Activated naive CD8-positive, alpha-beta T cell (primary cell): ENCODE data around the gene ADAMTS17.

Experiments used
- H3K27ac Mint-ChIP-seq: one replicate; pipeline ENCODE4 v1.8.0; 2021; ENCODE audit warnings: mixed read lengths
- H3K27me3 Mint-ChIP-seq: one replicate; pipeline ENCODE4 v1.8.0; 2021; ENCODE audit warnings: mixed read lengths
- H3K36me3 Mint-ChIP-seq: one replicate; pipeline ENCODE4 v1.8.0; 2021; ENCODE audit warnings: mixed read lengths
- H3K4me1 Mint-ChIP-seq: one replicate; pipeline ENCODE4 v1.8.0; 2021; ENCODE audit warnings: low read depth, mixed read lengths
- H3K4me3 Mint-ChIP-seq: one replicate; pipeline ENCODE4 v1.8.0; 2021; ENCODE audit warnings: mild to moderate bottlenecking, mixed read lengths
- H3K9me3 Mint-ChIP-seq: one replicate; pipeline ENCODE4 v1.8.0; 2021; ENCODE audit warnings: low read depth, mixed read lengths

The ADAMTS17 gene

GRCh38 chr15:100191161-100191560, 150.6 kb downstream of the ADAMTS17 start:
- Mint-ChIP-seq H3K27me3 (no peaks in the 10 kb centered on the region), H3K4me3 (no peak overlapping the region), H3K27ac (no peak overlapping the region), H3K9me3 (no peaks in the 10 kb centered on the region), H3K36me3 (no peaks in the 10 kb centered on the region), H3K4me1 (no peaks in the 10 kb centered on the region)

GRCh38 chr15:100190675-100191074, 151.1 kb downstream of the ADAMTS17 start:
- no peak overlapping the region for H3K27ac Mint-ChIP-seq
- no peak overlapping the region for H3K4me3 Mint-ChIP-seq
- no peaks in the 10 kb centered on the region for H3K4me1 Mint-ChIP-seq
- H3K36me3 Mint-ChIP-seq, result no peaks in the 10 kb centered on the region
- H3K9me3 Mint-ChIP-seq, result no peaks in the 10 kb centered on the region
- H3K27me3 Mint-ChIP-seq, result no peaks in the 10 kb centered on the region

- Mint-ChIP-seq H3K27me3 (no peaks in the 10 kb centered on the region), H3K27ac (no peak overlapping the region), H3K36me3 (no peaks in the 10 kb centered on the region), H3K9me3 (no peaks in the 10 kb centered on the region), H3K4me1 (no peaks in the 10 kb centered on the region), H3K4me3 (no peak overlapping the region)
These were observed 151.9 kb downstream of the ADAMTS17 start for GRCh38 chr15:100189849-100190248.

- H3K4me3 Mint-ChIP-seq, result no peak overlapping the region
- H3K9me3 Mint-ChIP-seq, result no peaks in the 10 kb centered on the region
- H3K27ac Mint-ChIP-seq, result no peak overlapping the region
- no peaks in the 10 kb centered on the region for H3K27me3 Mint-ChIP-seq
- no peaks in the 10 kb centered on the region for H3K4me1 Mint-ChIP-seq
- H3K36me3 Mint-ChIP-seq, result no peaks in the 10 kb centered on the region
These were observed 152.5 kb downstream of the ADAMTS17 start for GRCh38 chr15:100189319-100189718.

GRCh38 chr15:100187677-100188076, 154.1 kb downstream of the ADAMTS17 start:
- Mint-ChIP-seq H3K9me3 (no peaks in the 10 kb centered on the region), H3K27me3 (no peaks in the 10 kb centered on the region), H3K4me3 (no peak overlapping the region), H3K4me1 (no peaks in the 10 kb centered on the region), H3K36me3 (no peaks in the 10 kb centered on the region), H3K27ac (no peak overlapping the region)

- no peak overlapping the region for H3K27ac Mint-ChIP-seq
- no peaks in the 10 kb centered on the region for H3K36me3 Mint-ChIP-seq
- H3K4me3 Mint-ChIP-seq, result no peak overlapping the region
- H3K9me3 Mint-ChIP-seq, result no peaks in the 10 kb centered on the region
- no peaks in the 10 kb centered on the region for H3K27me3 Mint-ChIP-seq
- H3K4me1 Mint-ChIP-seq, result no peaks in the 10 kb centered on the region
These were observed 154.8 kb downstream of the ADAMTS17 start for GRCh38 chr15:100186960-100187359.

GRCh38 chr15:100186366-100186765, 155.4 kb downstream of the ADAMTS17 start:
- H3K27me3 Mint-ChIP-seq, result no peaks in the 10 kb centered on the region
- H3K27ac Mint-ChIP-seq, result no peak overlapping the region
- H3K9me3 Mint-ChIP-seq, result no peaks in the 10 kb centered on the region
- H3K4me1 Mint-ChIP-seq, result no peaks in the 10 kb centered on the region
- no peak overlapping the region for H3K4me3 Mint-ChIP-seq
- H3K36me3 Mint-ChIP-seq, result no peaks in the 10 kb centered on the region

GRCh38 chr15:100183921-100184495, 157.8 kb downstream of the ADAMTS17 start:
- Mint-ChIP-seq H3K9me3 (peaks cover 4% of the 10 kb centered on the region), H3K4me1 (no peaks in the 10 kb centered on the region), H3K4me3 (no peak overlapping the region), H3K27me3 (no peaks in the 10 kb centered on the region), H3K27ac (no peak overlapping the region), H3K36me3 (no peaks in the 10 kb centered on the region)

GRCh38 chr15:100180921-100181320, 160.9 kb downstream of the ADAMTS17 start:
- H3K27me3 Mint-ChIP-seq, result no peaks in the 10 kb centered on the region
- H3K4me3 Mint-ChIP-seq, result no peak overlapping the region

GRCh38 chr15:100175406-100176114, 166.2 kb downstream of the ADAMTS17 start:
- H3K4me1 Mint-ChIP-seq, result no peaks in the 10 kb centered on the region
- H3K9me3 Mint-ChIP-seq, result peaks cover 17% of the 10 kb centered on the region
- no peaks in the 10 kb centered on the region for H3K27me3 Mint-ChIP-seq
- H3K27ac Mint-ChIP-seq, result no peak overlapping the region
- H3K4me3 Mint-ChIP-seq, result no peak overlapping the region
- H3K36me3 Mint-ChIP-seq, result peaks cover 5% of the 10 kb centered on the region

More at GRCh38 chr15:100180921-100181320, 160.9 kb downstream of the ADAMTS17 start:
- Mint-ChIP-seq H3K9me3 (peaks cover 17% of the 10 kb centered on the region), H3K27ac (no peak overlapping the region), H3K36me3 (peaks cover 2% of the 10 kb centered on the region), H3K4me1 (no peaks in the 10 kb centered on the region)

- no peak overlapping the region for H3K4me3 Mint-ChIP-seq
- peaks cover 3% of the 10 kb centered on the region for H3K4me1 Mint-ChIP-seq
- peaks cover 5% of the 10 kb centered on the region for H3K36me3 Mint-ChIP-seq
- no peak overlapping the region for H3K27ac Mint-ChIP-seq
- H3K27me3 Mint-ChIP-seq, result no peaks in the 10 kb centered on the region
- H3K9me3 Mint-ChIP-seq, result peaks cover 17% of the 10 kb centered on the region
These were observed 166.9 kb downstream of the ADAMTS17 start for GRCh38 chr15:100174904-100175275.

GRCh38 chr15:100174159-100174903, 167.4 kb downstream of the ADAMTS17 start:
- H3K27me3 Mint-ChIP-seq, result no peaks in the 10 kb centered on the region
- peaks cover 3% of the 10 kb centered on the region for H3K4me1 Mint-ChIP-seq
- H3K9me3 Mint-ChIP-seq, result peaks cover 16% of the 10 kb centered on the region
- peaks cover 5% of the 10 kb centered on the region for H3K36me3 Mint-ChIP-seq
- H3K27ac Mint-ChIP-seq, result no peak overlapping the region
- H3K4me3 Mint-ChIP-seq, result no peak overlapping the region

GRCh38 chr15:100172356-100173024, 169.3 kb downstream of the ADAMTS17 start:
- H3K9me3 Mint-ChIP-seq, result peaks cover 9% of the 10 kb centered on the region
- no peaks in the 10 kb centered on the region for H3K27me3 Mint-ChIP-seq
- H3K4me1 Mint-ChIP-seq, result peaks cover 3% of the 10 kb centered on the region
- no peak overlapping the region for H3K27ac Mint-ChIP-seq
- H3K4me3 Mint-ChIP-seq, result no peak overlapping the region
- peaks cover 9% of the 10 kb centered on the region for H3K36me3 Mint-ChIP-seq

- peaks cover 13% of the 10 kb centered on the region for H3K36me3 Mint-ChIP-seq
- no peak overlapping the region for H3K27ac Mint-ChIP-seq
These were observed 170.4 kb downstream of the ADAMTS17 start for GRCh38 chr15:100171411-100171810.

More at GRCh38 chr15:100171411-100171810, 170.4 kb downstream of the ADAMTS17 start:
- H3K4me1 Mint-ChIP-seq, result peaks cover 3% of the 10 kb centered on the region
- H3K27me3 Mint-ChIP-seq, result no peaks in the 10 kb centered on the region
- H3K9me3 Mint-ChIP-seq, result peaks cover under 1% of the 10 kb centered on the region
- no peak overlapping the region for H3K4me3 Mint-ChIP-seq
